HPDE6-E6E7 (cell line): ENCODE measurements around the gene LRRC71.
"Not testable (repeated sequence)": the region's sequence is repeated elsewhere in the genome, so short reads cannot be mapped to it uniquely, and the experiment has no call there.

Source experiments
- DNase-seq: peaks from one replicate; pipeline ENCODE4 v3.0.0; 2011; ENCODE audit warnings: missing footprints; ENCODE audit errors: extremely low spot score

The LRRC71 gene

DNA sequence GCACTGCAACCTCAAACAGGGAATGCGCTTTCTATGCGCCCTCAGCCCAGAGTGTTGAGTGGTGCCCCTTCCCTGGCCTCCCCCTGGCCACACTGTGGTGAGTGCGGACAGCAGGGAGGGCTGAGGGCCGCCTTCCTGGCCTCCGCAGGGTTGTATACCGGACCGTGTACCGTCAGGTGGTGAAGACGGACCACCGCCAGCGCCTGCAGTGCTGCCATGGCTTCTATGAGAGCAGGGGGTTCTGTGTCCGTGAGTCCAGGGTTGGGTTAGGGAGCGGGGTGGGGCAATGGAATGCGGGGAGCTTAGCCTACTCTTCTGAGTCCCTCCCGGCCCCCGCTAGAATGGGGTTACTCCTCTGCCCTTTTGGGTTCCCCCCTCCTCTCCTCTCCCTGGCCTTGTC lies 15.3 kb upstream of the LRRC71 start:
- no peak for DNase-seq

DNA sequence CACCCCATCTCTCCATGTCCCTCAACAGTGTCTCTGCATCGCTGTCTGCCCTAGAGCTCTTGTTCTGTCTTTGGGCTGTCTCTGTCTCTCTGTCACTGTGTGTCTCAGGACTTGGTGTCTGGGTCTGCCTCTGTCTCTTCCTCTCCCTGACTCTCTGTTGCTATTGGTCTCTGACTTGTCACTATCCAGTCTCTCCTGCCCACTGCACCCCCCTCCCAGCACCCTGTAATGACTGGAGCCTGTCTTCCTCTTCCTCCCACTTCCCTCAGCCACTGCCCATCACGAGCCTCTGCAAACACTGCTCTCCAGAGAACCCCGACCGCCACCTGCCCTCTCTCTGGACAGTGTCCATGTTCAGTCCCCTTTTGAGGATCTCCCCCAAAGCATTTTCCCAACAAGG lies 14.8 kb upstream of the LRRC71 start:
- no peak for DNase-seq

DNA sequence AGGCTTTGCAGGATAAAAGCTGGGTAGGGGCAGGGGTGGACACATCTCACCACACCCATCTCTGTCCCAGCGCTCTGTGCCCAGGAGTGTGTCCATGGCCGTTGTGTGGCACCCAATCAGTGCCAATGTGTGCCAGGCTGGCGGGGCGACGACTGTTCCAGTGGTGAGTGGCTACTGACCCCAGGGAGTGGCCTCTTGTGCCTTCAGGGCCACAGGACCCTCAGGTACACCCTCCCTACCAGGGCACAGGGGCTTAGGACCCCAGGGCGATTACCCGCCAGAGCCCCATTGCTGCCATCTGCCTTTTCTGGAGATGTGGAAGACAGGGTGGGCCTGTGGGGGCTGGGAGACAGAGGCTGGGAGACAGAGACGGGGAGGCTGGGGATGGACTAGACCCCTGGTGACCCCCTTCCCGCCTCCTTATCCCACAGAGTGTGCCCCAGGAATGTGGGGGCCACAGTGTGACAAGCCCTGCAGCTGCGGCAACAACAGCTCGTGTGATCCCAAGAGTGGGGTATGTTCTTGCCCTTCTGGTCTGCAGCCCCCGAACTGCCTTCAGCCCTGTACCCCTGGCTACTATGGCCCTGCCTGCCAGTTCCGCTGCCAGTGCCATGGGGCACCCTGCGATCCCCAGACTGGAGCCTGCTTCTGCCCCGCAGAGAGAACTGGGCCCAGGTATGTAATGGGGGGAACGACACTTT lies 14.1 kb upstream of the LRRC71 start:
- no peak for DNase-seq

DNA sequence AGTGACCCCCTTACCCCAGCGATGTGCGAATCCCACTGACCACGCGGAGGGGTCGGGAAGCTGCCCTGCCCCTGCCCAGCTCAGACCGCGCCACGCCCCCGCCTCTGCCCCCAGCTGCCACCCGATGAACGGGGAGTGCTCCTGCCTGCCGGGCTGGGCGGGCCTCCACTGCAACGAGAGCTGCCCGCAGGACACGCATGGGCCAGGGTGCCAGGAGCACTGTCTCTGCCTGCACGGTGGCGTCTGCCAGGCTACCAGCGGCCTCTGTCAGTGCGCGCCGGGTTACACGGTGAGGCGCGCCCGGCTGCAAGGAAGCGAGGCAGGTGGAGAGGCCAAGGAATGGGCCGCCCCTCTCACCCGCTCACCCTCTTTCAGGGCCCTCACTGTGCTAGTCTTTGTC lies 11.9 kb upstream of the LRRC71 start:
- DNase-seq: no peak

DNA sequence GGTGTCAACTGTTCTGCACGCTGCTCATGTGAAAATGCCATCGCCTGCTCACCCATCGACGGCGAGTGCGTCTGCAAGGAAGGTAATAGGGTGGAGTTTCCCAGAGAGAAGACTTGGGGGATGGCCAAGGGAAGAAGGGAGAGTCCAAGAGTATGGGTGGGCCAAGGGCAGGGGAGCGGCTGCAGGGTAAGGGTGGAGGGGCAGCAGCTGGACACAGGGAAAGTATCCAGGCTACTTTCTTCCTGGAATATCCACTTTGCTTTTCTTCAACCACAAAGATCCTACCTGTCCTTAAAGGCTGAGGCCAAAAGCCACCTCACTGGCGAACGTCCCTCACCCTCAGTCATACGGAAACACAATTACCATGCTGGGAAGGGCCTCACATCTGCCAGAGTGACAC lies 11.5 kb upstream of the LRRC71 start:
- DNase-seq: no peak

DNA sequence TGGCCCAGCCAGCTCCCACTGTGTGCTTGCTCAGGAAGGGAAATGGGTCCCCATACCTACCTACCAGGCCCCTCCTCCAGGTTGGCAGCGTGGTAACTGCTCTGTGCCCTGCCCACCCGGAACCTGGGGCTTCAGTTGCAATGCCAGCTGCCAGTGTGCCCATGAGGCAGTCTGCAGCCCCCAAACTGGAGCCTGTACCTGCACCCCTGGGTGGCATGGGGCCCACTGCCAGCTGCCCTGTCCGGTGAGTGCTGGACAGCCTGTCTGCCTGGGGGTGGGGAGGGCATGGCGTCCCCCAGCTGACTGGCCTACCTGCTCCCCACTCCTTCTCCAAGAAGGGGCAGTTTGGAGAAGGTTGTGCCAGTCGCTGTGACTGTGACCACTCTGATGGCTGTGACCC lies 10.8 kb upstream of the LRRC71 start:
- no peak for DNase-seq

DNA sequence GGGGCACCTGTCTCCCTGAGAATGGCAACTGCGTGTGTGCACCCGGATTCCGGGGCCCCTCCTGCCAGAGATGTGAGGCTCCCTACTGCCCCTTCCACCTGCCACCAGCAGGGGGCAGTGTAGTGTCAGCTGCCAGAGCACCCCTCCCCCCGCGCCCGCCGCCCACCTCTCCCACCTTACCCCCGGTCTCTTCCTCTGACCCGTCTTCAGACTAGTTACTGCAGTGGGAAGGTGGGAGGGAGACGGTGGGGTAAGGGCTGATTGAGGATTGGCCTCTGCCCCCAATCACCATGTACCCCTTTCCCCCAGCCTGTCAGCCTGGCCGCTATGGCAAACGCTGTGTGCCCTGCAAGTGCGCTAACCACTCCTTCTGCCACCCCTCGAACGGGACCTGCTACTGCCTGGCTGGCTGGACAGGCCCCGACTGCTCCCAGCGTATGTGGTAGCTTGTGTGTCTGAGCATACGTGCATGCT lies 10.1 kb upstream of the LRRC71 start:
- no peak for DNase-seq

DNA sequence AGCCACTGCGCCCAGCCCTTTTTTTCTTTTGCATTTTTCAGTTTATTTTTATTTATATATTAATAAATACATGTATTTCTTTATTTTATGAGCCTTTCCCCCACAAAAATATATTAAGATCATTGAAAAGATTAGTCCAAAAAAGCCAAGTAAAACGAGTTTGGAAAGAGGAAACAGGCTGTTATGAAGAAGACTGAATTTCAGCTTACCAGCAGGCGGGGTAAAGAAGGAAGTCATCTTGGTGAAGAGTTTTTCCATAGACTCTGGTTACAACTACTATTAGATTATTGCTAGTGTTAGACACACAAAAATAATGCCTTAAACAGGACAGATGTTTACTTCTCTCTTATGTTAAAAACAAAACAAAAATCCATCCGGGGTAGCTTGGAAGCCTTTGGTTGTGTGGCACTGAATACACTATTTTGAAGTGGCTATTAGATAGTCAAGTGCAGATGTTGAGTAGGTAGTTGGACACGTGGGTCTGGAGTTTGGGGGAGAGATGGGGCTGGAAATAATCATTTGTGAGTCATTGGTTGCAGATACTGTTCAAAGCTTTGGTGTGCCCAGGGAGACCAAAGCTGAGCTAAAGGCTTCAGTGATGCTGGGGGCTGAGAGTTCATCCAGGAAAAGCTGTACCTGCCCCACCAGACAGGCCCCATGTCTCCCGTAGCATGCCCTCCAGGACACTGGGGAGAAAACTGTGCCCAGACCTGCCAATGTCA lies 8.7 kb upstream of the LRRC71 start:
- no peak for DNase-seq

DNA sequence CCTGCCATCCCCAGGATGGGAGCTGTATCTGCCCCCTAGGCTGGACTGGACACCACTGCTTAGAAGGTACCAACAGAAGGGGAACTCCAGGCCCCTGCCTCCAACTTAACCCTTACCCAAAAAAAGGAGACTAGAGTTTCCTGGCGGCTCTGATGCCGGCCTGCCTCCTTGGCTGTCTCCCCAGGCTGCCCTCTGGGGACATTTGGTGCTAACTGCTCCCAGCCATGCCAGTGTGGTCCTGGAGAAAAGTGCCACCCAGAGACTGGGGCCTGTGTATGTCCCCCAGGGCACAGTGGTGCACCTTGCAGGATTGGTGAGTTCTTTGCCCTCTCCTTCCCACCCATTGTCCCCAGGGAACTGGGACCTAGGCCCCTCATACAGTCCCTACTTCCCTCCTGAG lies 8.1 kb upstream of the LRRC71 start:
- no peak for DNase-seq

DNA sequence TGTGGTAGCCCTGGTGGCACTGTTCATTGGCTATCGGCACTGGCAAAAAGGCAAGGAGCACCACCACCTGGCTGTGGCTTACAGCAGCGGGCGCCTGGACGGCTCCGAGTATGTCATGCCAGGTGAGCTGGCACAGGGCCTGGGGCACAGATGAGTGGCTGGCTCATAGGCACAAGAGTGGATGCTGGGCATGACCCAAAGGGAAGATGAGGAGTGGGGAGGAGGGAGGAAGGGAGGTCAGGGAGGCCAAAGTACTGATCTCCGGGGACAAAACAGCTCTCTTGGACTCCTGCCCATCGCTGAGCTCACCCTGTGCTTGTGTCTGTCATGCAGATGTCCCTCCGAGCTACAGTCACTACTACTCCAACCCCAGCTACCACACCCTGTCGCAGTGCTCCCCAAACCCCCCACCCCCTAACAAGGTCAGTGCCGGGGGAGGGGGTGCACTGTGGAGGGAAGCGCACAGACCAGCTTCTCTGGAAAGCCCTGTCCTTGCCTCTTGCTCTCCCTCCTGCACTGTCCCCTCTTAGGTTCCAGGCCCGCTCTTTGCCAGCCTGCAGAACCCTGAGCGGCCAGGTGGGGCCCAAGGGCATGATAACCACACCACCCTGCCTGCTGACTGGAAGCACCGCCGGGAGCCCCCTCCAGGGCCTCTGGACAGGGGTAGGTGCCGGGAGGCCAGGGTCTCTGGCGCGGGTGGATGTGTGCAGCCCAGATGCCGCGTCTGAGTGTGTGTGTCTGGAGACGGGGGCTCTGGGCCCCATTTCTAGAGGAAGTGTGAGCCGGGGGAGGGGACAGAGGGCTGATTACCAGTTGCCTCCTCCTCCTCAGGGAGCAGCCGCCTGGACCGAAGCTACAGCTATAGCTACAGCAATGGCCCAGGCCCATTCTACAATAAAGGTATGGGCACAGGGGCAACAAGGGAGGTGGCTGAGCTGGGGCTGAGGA lies 7.3 kb upstream of the LRRC71 start:
- no peak for DNase-seq

DNA sequence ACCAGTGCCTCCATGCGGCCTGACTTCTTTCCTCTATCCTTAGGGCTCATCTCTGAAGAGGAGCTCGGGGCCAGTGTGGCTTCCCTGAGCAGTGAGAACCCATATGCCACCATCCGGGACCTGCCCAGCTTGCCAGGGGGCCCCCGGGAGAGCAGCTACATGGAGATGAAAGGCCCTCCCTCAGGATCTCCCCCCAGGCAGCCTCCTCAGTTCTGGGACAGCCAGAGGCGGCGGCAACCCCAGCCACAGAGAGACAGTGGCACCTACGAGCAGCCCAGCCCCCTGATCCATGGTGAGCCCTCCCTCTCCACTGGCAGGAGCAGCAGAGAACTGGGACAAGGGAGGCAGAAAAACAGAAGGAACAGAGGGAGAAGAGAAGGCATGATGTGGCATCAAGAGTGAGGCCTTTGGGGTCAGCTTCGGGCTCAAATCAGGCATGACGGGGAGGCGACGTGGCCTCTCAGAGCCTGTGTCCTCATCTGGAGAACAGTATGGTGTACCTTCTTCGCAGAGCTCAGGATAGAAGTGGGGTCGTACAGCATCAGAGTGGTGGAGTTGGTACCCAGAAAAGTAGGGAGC lies 6.5 kb upstream of the LRRC71 start:
- DNase-seq: no peak

DNA sequence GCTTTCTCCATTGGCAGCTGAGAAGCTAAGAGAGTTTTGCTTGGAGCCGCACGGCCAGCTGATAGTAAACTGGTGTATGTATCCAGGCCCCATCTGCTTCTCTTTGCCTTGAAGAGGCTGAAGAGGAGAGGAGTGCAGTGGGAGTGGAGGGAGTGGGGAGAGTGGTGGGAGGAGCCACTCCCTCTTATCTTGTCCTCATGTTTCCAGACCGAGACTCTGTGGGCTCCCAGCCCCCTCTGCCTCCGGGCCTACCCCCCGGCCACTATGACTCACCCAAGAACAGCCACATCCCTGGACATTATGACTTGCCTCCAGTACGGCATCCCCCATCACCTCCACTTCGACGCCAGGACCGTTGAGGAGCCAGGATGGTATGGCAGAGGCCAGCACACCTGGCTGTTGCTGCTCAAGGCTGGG lies 6.0 kb upstream of the LRRC71 start:
- DNase-seq: no peak

DNA sequence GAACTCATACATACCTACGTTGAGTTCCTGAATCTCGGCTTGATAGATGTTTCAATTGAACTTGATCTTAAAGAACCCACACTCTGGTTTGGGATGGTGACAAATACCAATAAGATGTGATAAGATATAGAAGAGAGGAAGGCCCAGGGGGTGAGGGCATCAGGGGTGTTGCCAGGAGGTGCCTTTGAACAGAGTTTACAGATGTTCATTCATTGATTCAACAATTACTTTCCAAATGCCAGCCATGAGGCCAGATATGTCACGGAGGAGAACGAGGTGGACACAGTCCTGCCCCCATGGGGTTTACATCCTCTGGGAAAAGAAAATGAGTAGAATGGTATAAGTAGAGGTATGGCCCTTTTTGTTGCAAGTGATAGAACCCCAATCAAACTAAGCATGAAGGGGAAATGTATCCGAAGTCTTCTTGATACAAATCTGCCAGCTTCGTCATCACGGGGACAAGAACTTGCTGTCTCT lies 659 bp downstream of the LRRC71 start:
- no peak for DNase-seq

DNA sequence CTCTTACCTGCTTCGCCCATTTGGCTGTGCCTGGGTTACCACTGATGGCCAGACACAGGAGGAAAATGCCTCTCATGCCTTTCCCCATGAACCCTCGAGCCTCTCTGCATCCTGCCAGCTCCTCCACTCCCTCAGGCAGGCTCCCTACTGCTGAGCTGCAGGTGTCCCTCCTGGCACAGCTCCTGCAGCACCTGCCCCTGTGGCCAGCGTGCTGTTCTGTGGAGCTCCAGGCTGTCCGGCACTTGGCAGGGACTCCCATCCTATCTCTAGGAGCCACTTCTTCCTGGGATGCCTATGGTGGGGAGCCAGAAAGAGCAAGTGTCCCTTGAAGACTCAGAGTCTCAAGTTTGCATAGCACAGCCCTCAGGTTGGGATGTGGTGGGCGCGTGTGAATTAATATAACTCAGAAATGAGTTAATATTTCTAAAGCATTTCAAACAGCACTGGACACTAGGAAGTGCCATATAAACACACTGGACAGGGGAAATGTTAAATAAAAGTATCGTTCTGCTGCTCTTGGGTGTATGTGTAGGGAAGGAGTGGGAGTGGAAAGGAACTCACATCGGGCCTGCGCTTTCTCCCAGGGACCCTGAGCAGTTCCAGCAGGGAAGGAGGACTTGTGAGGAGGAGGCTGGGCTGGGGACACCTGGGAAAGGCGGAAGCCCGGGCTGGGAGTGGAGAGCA lies 2.7 kb downstream of the LRRC71 start:
- DNase-seq: no peak

DNA sequence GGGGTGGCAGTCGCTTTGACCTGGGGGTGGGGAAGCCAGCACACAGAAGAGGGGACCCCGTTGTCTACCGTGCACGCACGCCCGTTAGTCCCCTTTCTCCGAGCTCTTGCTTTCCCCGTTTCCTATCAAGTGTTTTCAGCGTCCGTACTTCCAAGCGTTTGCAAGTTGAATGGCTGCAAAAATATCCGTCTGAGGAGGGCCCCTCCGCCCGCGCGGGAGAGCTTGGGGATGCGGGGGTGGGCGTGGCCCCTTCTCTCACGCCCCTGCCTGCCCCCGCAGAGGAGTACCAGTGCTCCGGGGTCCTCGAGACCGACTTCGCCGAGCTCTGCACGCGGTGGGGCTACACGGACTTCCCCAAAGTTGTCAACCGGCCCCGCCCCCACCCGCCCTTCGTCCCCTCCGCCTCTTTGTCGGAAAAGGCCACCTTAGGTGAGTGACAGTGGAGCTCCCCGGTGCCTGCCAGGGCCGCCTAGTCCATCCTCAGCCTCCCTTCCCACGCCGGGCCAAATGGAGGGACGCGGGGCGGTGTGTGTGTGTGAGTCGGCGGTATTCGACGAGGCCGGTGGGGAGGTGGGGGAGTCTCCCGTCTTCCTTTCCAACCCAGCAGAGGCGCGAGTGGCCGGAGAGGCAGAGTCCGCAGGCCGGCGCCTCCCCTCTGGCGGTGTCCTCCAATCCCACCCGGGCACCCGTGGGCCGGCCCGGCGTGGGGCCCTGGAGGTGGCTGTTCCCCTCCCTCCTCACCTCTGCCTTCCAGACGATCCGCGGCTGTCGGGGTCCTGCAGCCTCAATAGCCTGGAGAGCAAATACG lies 3.4 kb downstream of the LRRC71 start:
- no peak for DNase-seq

DNA sequence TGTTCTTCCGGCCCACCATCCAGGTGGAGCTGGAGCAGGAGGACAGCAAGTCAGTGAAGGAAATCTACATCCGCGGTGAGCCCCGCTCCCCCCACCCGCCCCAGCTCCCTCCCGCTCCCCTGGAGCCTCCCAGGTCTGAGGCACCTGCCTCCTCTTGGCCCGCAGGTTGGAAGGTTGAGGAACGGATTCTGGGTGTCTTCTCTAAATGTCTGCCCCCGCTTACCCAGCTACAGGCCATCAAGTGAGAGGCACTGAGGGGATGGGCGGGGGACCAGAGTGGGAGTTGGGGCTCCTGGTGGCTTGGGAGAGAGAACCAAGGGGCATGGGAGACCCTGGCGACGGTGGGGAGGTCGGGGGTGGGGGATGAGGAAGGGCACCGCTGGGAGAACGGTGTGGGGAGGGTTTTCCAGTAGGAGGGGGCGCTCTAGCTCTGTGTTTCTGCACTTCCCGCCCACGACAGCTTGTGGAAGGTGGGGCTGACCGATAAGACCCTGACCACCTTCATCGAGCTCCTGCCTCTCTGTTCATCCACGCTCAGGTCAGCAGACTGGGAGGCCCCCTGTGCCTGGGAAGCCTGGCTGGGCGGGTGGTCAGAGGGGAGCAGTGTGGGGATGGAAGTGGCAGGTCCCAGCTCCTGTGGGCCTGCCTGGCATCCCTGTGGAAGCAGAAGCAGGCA lies 4.2 kb downstream of the LRRC71 start:
- no peak for DNase-seq

DNA sequence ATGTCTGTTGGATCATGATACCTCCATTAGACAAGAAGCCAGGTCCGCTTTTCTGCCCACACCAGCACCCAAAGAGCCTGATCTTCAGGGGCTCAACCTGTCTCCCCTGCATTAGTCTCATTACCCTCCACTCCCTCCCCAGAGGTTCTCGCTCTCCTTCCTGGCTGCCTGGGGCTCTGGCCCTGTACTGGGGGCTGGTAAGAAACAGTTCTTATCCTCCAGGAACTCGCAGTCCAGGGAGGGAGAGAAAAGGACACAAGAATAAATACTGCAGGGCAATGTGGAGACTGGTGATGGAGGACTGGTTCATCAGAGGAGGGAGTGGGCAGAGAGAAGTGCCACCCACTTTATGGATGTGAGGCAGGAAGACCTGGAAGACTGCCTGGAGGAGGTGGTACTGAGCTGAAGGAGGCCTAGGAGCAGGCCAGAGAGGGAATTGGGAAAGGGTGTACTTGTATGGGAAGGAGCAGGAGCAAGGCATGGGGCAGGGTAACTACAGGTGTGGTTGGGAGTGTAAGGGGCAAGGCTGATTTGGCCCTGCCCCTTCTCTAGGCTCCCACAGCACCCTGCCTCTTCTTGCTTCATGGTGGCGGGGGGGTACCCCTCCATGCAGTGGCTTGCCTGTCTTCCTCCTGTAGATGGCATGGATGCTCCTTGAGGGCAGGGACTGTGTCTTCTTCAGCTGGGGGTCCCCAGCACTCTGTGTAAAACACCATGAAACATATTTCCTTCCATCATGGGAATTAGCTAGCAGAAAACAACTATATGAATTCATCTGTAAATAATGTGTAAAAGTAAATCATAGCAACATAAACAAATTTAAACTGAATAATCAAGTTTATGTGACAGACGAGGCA lies 5.0 kb downstream of the LRRC71 start:
- no peak for DNase-seq

DNA sequence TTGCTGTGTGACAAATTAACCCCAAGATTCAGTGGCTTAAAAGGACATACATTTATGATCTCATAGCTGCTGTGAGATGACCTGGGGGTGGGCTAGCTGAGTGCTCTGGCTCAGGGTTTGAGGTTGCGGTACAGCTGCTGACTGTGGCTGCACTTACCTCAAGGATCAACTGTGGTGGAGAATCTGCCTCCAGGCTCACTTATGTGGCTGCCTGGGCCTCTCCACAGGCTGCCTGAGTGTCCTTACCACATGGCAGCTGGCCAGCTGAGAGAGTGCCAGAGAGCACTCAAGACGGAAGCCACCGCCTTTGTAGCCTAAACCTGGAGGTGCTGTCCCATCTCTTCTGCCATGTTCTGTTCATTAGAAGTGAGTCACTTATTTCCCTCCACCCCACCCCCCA lies 5.7 kb downstream of the LRRC71 start:
- DNase-seq: peak; percentile 39

DNA sequence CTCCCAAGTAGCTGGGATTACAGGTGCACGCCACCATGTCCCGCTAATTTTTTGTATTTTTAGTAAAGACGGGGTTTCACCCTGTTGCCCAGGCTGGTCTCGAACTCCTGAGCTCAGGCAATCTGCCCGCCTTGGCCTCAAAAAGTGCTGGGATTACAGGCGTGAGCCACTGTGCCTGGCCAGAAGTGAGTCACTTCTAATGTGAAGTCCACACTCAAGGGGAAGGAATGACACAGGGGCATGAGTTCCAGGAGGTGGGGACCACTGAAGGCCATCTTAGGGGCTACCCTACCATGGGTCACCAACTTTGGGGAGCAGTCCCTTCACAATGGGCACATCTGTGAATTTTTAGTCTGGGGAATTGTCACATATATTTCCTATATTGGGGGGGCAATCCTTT lies 6.3 kb downstream of the LRRC71 start:
- DNase-seq: not testable (repeated sequence)
